NOMO-1 treated with DMSO at 0.1 percent for 48 hours (cell line): Measurements from ENCODE around the gene PLPPR1.

Experiments
- DNase-seq: peaks from one replicate; lab custom pipeline; 2025; ENCODE audit not compliant: unreplicated experiment; lab: John Stamatoyannopoulos, UW

The PLPPR1 gene

GRCh38 chr9:101047848-101048397 is 19.4 kb downstream of the PLPPR1 start:
- DNase-seq, result no peak

- DNase-seq, result no peak
These were observed 22.1 kb downstream of the PLPPR1 start for GRCh38 chr9:101050650-101051049.

- DNase-seq, result no peak
These were observed 26.1 kb downstream of the PLPPR1 start for GRCh38 chr9:101054657-101055056.

- DNase-seq, result no peak
These were observed 27.0 kb downstream of the PLPPR1 start for GRCh38 chr9:101055516-101055915.

GRCh38 chr9:101062686-101063085 is 34.2 kb downstream of the PLPPR1 start:
- no peak for DNase-seq

DNA sequence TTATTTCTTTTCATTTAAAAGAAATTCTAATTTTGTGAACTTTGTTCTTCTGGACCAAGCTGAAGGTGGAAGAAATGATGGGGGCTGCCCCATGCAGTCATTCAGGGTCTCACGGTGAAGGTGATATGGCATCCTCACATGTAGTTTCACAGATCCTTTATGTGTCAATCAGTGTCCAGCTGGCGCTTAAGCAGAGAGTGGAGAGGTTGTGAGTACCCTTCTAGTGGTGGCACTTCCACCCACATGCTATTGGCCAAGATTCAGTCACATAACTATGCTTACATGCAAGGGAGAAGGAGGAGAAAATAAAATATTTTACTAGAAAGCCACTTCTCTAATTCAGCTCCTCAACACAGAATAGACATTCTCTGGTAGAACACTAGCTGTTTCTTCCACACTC is 34.7 kb downstream of the PLPPR1 start:
- DNase-seq, result no peak

DNA sequence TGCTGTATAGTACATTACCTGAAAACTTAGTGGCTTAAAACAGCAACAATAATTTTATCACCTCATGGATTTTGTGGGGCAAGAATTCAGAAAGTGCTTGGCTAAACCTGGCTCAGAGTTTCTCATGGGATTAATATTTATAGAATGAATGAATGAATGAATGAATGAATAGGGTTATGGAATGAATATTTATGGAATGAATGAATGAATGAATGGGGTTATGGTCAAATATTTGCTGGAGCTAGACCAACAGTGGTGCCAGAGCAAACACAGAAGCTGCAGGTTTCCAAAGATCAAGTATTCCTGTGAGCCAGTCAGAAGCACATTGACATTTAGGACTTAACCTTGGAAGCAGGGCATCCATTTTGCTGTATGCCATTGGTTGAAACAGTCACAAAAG is 35.7 kb downstream of the PLPPR1 start:
- DNase-seq, result no peak

- no peak for DNase-seq
These were observed 37.4 kb downstream of the PLPPR1 start for GRCh38 chr9:101065930-101066329.

GRCh38 chr9:101068696-101069095 is 40.2 kb downstream of the PLPPR1 start:
- DNase-seq, result no peak

GRCh38 chr9:101072259-101072658 is 43.7 kb downstream of the PLPPR1 start:
- DNase-seq, result no peak

GRCh38 chr9:101073122-101073521 is 44.6 kb downstream of the PLPPR1 start:
- DNase-seq, result no peak

DNA sequence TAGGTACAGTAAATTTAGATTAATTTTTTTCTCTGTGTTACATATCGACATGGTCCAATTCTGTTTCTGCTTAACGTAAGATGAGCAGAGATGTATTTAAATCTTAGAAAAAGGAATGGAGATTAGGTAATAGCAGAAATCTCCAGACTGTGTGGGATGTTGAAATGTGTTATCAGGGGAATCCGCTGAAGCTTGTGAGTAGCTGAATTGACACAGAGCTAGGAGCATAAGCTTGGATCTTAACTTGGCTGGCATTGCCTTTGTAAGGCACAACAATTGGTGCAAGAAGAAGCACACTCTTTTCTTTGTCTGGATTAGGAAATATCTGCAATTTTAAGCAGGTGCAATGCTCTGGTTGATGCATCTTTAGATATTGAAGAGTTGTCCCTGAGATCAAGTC is 53.1 kb downstream of the PLPPR1 start:
- no peak for DNase-seq

DNA sequence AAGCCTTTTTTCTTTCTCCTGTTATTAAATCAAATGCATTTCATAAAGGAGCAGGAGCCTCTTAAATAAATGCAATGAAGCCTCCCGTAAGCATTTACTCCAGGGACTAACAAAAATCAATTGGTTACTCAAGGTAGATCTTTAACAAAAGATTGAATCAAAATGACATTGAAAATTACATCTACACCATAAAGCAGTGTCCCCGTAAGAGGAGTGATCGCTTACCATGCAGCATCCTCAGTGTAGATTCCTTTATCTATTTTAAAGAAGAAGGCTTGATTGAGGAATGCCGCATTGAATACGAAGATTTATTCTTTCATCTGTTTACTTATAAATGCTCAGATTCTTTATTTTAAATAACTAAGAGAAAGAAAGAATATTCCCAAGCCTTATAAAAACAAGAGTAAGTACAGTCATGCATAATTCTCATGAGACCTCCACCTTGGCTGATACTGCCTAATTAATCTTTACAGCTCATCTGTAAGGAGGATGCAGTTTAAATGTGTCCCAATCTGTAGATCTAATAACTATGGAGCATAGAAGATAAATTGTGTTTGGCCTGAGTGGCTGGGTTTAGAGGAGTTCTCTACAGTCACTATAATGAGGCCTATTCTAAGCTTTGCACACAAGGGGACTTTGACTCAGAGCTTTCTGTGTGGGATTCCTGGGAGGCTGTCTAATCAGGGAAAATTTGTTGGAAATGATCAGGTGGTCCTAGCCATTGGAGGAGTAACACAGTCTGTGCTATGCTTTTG is 55.1 kb downstream of the PLPPR1 start:
- no peak for DNase-seq

GRCh38 chr9:101087426-101087825 is 58.9 kb downstream of the PLPPR1 start:
- no peak for DNase-seq

- no peak for DNase-seq
These were observed 64.4 kb downstream of the PLPPR1 start for GRCh38 chr9:101092922-101093321.

GRCh38 chr9:101093620-101094019 is 65.1 kb downstream of the PLPPR1 start:
- DNase-seq, result no peak

DNA sequence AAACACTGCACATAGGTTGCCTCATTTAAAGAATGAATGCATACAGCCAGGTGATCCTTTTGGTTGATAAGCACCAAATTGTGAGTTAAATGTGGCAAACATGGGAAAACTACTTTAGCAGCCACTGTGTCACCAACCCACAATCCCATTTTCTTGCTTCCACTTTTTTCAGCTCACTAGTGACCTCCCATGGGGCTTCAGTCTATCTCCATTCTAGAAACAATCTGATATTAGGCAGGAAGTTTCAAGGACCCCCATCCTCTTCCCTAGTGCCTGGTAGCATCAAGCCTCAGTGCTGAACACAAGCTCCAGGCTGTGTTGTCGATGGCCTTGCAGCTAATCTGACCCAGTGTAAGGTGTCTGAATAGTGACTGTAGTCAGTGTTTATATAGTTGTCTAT is 66.2 kb downstream of the PLPPR1 start:
- DNase-seq, result no peak

GRCh38 chr9:101097210-101097609 is 68.7 kb downstream of the PLPPR1 start:
- DNase-seq, result no peak

DNA sequence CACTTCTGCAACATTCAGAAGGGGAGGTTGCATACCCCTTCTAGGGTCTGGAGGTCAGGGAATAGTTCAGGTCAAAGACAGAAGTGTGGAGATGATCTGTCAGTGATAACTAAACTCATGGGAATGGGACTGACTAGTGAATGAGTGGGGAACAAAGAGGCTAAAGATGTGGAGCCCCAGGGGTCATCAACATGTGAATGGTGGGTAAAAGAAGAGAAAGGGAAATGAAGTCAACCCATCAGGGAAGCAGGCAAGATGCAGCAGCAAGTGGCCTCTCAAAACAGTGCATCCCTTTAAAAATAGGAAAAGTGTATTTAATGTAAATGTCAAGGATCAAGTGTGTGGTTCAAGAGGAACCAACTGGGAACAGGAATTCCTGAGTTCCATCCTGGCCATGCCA is 69.9 kb downstream of the PLPPR1 start:
- no peak for DNase-seq

DNA sequence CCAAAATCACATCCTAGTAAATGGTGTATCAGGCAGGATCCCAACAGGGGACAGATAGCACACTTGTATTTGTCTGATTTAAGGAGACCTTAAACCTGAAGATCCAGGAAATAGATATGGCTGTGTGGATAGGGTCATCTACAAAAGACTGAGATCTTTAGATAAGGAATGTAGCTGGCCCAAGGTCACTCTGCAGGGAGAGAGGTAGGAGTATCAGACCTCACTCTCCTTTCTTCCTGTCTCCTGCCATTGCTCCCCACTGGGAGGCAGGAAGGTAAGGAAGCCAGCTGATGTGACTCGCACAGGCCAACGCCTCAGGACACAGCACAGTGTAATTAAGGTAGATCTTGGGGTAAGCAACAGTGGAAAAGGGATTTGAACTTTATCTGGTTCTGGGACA is 85.8 kb downstream of the PLPPR1 start:
- no peak for DNase-seq

DNA sequence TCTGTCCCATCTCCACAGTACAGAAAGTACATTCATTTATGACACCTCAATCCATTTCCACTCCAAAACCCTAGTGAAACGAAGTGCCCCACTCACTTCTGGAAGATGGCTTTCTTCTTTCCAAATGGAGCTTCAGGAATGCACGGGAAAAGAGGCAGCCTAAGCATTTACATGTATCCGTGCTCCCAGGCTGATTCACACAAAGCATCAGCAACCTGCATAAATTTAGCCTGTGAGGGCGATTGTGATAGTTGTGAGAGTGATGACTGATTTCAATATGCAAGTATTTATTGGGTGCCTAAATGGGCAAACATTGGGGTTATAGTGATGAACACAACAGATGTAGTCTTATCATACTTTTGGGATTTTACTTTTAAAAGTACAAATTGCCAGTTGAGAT is 86.6 kb downstream of the PLPPR1 start:
- DNase-seq, result no peak

GRCh38 chr9:101117161-101117560 is 88.6 kb downstream of the PLPPR1 start:
- no peak for DNase-seq

GRCh38 chr9:101119206-101119819 is 90.8 kb downstream of the PLPPR1 start:
- peak; percentile 5 for DNase-seq
